Endodermal cell (in vitro differentiated cells): Measurements from ENCODE around the gene BCL2. TPM values are rescaled to one million over a fixed set of nuclear protein-coding genes. Genes with fewer than 3 reads are reported as not detected.

Experiments used
- DNase-seq: peaks from one replicate; pipeline ENCODE4 v3.0.0-alpha.2; 2017
- H3K27ac ChIP-seq: 2 replicates; pipeline ENCODE4 v1.5.1; 2013; ENCODE audit warnings: mild to moderate bottlenecking, low read depth, low read length, moderate library complexity
- H3K27me3 ChIP-seq: 2 replicates; pipeline ENCODE4 v1.6.1; 2013; ENCODE audit warnings: mild to moderate bottlenecking, low read length, moderate library complexity; ENCODE audit not compliant: insufficient read depth, control insufficient read depth, poor library complexity, severe bottlenecking
- H3K36me3 ChIP-seq: 2 replicates; pipeline ENCODE4 v1.7.0; 2013; ENCODE audit warnings: mild to moderate bottlenecking, low read length, moderate library complexity; ENCODE audit not compliant: control insufficient read depth, insufficient read depth
- H3K4me1 ChIP-seq: one replicate; pipeline ENCODE4 v1.7.0; 2013; ENCODE audit warnings: low read length; ENCODE audit not compliant: control insufficient read depth, insufficient read depth
- H3K4me3 ChIP-seq: 2 replicates; pipeline ENCODE4 v1.5.1; 2013; ENCODE audit warnings: mild to moderate bottlenecking, low read length, moderate library complexity
- H3K9ac ChIP-seq: 2 replicates; pipeline ENCODE4 v1.6.1; 2013; ENCODE audit warnings: mild to moderate bottlenecking, low read length, moderate library complexity; ENCODE audit not compliant: poor library complexity, severe bottlenecking; ENCODE audit errors: extremely low read depth
- H3K9me3 ChIP-seq: 2 replicates; pipeline ENCODE4 v1.6.1; 2013; ENCODE audit warnings: mild to moderate bottlenecking, low read length, moderate library complexity; ENCODE audit not compliant: control insufficient read depth
- H3K27ac Mint-ChIP-seq: 2 replicates; pipeline ENCODE4 v1.8.0; 2020; ENCODE audit warnings: mixed read lengths
- H3K27me3 Mint-ChIP-seq: 2 replicates; pipeline ENCODE4 v1.8.0; 2021; ENCODE audit warnings: mild to moderate bottlenecking, mixed read lengths; ENCODE audit not compliant: insufficient read depth
- H3K36me3 Mint-ChIP-seq: 2 replicates; pipeline ENCODE4 v1.8.0; 2020; ENCODE audit warnings: low read depth, mixed read lengths
- H3K4me1 Mint-ChIP-seq: 2 replicates; pipeline ENCODE4 v1.8.0; 2020; ENCODE audit warnings: mixed read lengths
- H3K4me3 Mint-ChIP-seq: 2 replicates; pipeline ENCODE4 v1.8.0; 2020; ENCODE audit warnings: mild to moderate bottlenecking, moderate library complexity, mixed read lengths
- H3K9me3 Mint-ChIP-seq: 2 replicates; pipeline ENCODE4 v1.8.0; 2020; ENCODE audit warnings: mild to moderate bottlenecking, mixed read lengths
- CTCF ChIP-seq: fragments of 200-600 bp; sonication (generic); conservative IDR thresholded peaks from 2 replicates; pipeline ENCODE4 v1.5.0; 2021; ENCODE audit warnings: antibody characterized with exemption, mild to moderate bottlenecking
- WGBS, 2 experiments: methylation state at CpG; one replicate each; pipeline versions ENCODE4 v1.1.5 to v1.1.7; 2013; ENCODE audit warnings: missing lambda C conversion rate in 2 of 2, mixed read lengths in 1 of 2; ENCODE audit not compliant: insufficient coverage in 1 of 2, insufficient read length in 1 of 2; 5-methylcytosine and 5-hydroxymethylcytosine counted together
- total RNA-seq, 2 donors: library from RNA; stranded (reverse); fragmentation: NEBNext Ultra II Directional in 1 of 2; extraction: Animal tissue kit (Norgen Biotek cat#: 25700) in 1 of 2; gene quantifications; 2 replicates in 1 of 2; 3 replicates in 1 of 2; pipeline ENCODE4 v1.2.1, GENCODE V29; 2021

The BCL2 gene
- total RNA-seq, 2 donors from 2014 or later: 1.4 to 2.3 TPM

GRCh38 chr18:63261029-63261428, 58.5 kb downstream of the BCL2 start:
- H3K9me3 Mint-ChIP-seq: no peaks in the 10 kb centered on the region
- Histone ChIP-seq H3K9ac (no peak overlapping the region), H3K27ac (no peak overlapping the region), H3K27me3 (no peaks in the 10 kb centered on the region), H3K36me3 (no peaks in the 10 kb centered on the region), H3K4me3 (no peak overlapping the region), H3K4me1 (no peaks in the 10 kb centered on the region), H3K9me3 (no peaks in the 10 kb centered on the region)
- TF ChIP-seq CTCF: no peak
- no peaks in the 10 kb centered on the region for H3K36me3 Mint-ChIP-seq
- no peak overlapping the region for H3K4me3 Mint-ChIP-seq
- DNase-seq: no peak
- 87 to 92% methylated on average over 2 to 3 of the region's 3 CpGs for WGBS, 2 experiments
- no peak overlapping the region for H3K27ac Mint-ChIP-seq
- H3K4me1 Mint-ChIP-seq: no peaks in the 10 kb centered on the region
- no peaks in the 10 kb centered on the region for H3K27me3 Mint-ChIP-seq

GRCh38 chr18:63260380-63260754, 59.2 kb downstream of the BCL2 start:
- H3K4me3 Mint-ChIP-seq: no peak overlapping the region
- no peaks in the 10 kb centered on the region for H3K4me1 Mint-ChIP-seq
- Histone ChIP-seq H3K9ac (no peak overlapping the region), H3K9me3 (no peaks in the 10 kb centered on the region), H3K27ac (no peak overlapping the region), H3K36me3 (no peaks in the 10 kb centered on the region), H3K4me1 (no peaks in the 10 kb centered on the region), H3K27me3 (no peaks in the 10 kb centered on the region), H3K4me3 (no peak overlapping the region)
- no peaks in the 10 kb centered on the region for H3K36me3 Mint-ChIP-seq
- TF ChIP-seq CTCF: no peak
- 93 to 95% methylated on average over 3 to 7 of the region's 7 CpGs for WGBS, 2 experiments
- H3K27ac Mint-ChIP-seq: no peak overlapping the region
- no peaks in the 10 kb centered on the region for H3K27me3 Mint-ChIP-seq
- no peaks in the 10 kb centered on the region for H3K9me3 Mint-ChIP-seq
- DNase-seq: no peak

- WGBS, 2 experiments: 93 to 94% methylated on average over 8 to 10 of the region's 10 CpGs
- Histone ChIP-seq H3K36me3 (no peaks in the 10 kb centered on the region), H3K4me3 (no peak overlapping the region), H3K9ac (no peak overlapping the region), H3K9me3 (no peaks in the 10 kb centered on the region), H3K4me1 (no peaks in the 10 kb centered on the region), H3K27ac (no peak overlapping the region), H3K27me3 (no peaks in the 10 kb centered on the region)
- no peak overlapping the region for H3K27ac Mint-ChIP-seq
- H3K4me3 Mint-ChIP-seq: no peak overlapping the region
- H3K9me3 Mint-ChIP-seq: no peaks in the 10 kb centered on the region
- H3K4me1 Mint-ChIP-seq: no peaks in the 10 kb centered on the region
- H3K36me3 Mint-ChIP-seq: no peaks in the 10 kb centered on the region
- DNase-seq: no peak
- no peaks in the 10 kb centered on the region for H3K27me3 Mint-ChIP-seq
- TF ChIP-seq CTCF: no peak
Observed at GRCh38 chr18:63259567-63260379, 59.8 kb downstream of the BCL2 start.
